A673 (cell line): ENCODE data around the gene ZBTB20. TPM values are rescaled to one million over a fixed set of nuclear protein-coding genes. Genes with fewer than 3 reads are reported as not detected.

Source experiments
- BruUV-seq: library from RNA; stranded (reverse); fragments of 400-500 nt; replicated peaks from 2 replicates; lab custom pipeline; 2021; lab: Mats Ljungman, UMichigan
- CTCF ChIA-PET: fragments of 300-600 bp; sonication (Branson Sonifier 250); formaldehyde crosslinking; loops from one replicate; lab custom pipeline; 2022; ENCODE audit warnings: antibody characterized with exemption; lab: Charles Lee
- POLR2A ChIA-PET: fragments of 300-600 bp; sonication (Branson Sonifier 250); formaldehyde crosslinking; loops from one replicate; lab custom pipeline; 2022; ENCODE audit warnings: antibody characterized with exemption; ENCODE audit not compliant: low non-redundant PET; lab: Charles Lee
- DNase-seq: peaks from one replicate; pipeline ENCODE4 v3.0.0-alpha.2; 2015; ENCODE audit warnings: low spot score
- H3K27ac ChIP-seq: fragments of 200-600 bp; sonication (generic); 2 replicates; pipeline ENCODE4 v1.5.1; 2016; ENCODE audit warnings: mixed run types, low read depth, mild to moderate bottlenecking, mixed read lengths, antibody characterized with exemption, low read length; ENCODE audit not compliant: poor library complexity, severe bottlenecking
- H3K27me3 ChIP-seq: fragments of 200-600 bp; sonication (generic); replicated peaks from 2 replicates; pipeline ENCODE4 v1.6.1; 2017; ENCODE audit warnings: mixed run types, low read depth, mild to moderate bottlenecking, mixed read lengths, antibody characterized with exemption, low read length; ENCODE audit not compliant: insufficient read depth, poor library complexity
- H3K36me3 ChIP-seq: fragments of 200-600 bp; sonication (generic); 2 replicates; pipeline ENCODE4 v1.6.1; 2016; ENCODE audit warnings: mixed run types, mild to moderate bottlenecking, mixed read lengths, antibody characterized with exemption, low read length; ENCODE audit not compliant: insufficient read depth, poor library complexity, severe bottlenecking
- H3K4me1 ChIP-seq: fragments of 200-600 bp; sonication (generic); 2 replicates; pipeline ENCODE4 v1.6.1; 2017; ENCODE audit warnings: mixed run types, mild to moderate bottlenecking, mixed read lengths, antibody characterized with exemption, low read length; ENCODE audit not compliant: insufficient read depth, poor library complexity, severe bottlenecking
- H3K4me3 ChIP-seq: fragments of 200-600 bp; sonication (generic); 2 replicates; pipeline ENCODE4 v1.5.1; 2016; ENCODE audit warnings: low read depth, mixed run types, mild to moderate bottlenecking, mixed read lengths, low read length; ENCODE audit not compliant: poor library complexity, severe bottlenecking
- H3K9me3 ChIP-seq: fragments of 200-600 bp; sonication (generic); 2 replicates; pipeline ENCODE4 v1.6.1; 2016; ENCODE audit warnings: mixed run types, low read depth, mild to moderate bottlenecking, mixed read lengths, antibody characterized with exemption, low read length; ENCODE audit not compliant: poor library complexity, severe bottlenecking
- EZH2 ChIP-seq: fragments of 200-600 bp; sonication (generic); IDR thresholded peaks from 2 replicates; pipeline ENCODE4 v1.6.1; 2017; ENCODE audit warnings: borderline replicate concordance, low read depth, mild to moderate bottlenecking, mixed read lengths, antibody characterized with exemption, low read length; ENCODE audit not compliant: poor library complexity, severe bottlenecking
- intact Hi-C: fragments of 100-400 bp; cut with micrococcal nuclease; formaldehyde crosslinking; loops from one replicate; pipeline ENCODE4 v1.10.0; 2022; ENCODE audit not compliant: unreplicated experiment
- total RNA-seq: library from RNA; stranded (reverse); gene quantifications from 2 replicates; pipeline ENCODE4 v1.2.3, GENCODE V29; 2021
- TF ChIP-seq, protein P1 (sequence below): fragments of 300-800, 200-600 bp; sonication (generic); conservative IDR thresholded peaks from 2 replicates; pipeline ENCODE4 v1.5.1; 2017; ENCODE audit warnings: low read depth, mild to moderate bottlenecking, antibody characterized with exemption, low read length, moderate library complexity, mixed read lengths

The ZBTB20 gene
- total RNA-seq, 1 experiment from 2014 or later: 13.5 TPM

GRCh38 chr3:114974387-114974786 is 172.7 kb downstream of the ZBTB20 start:
- no TSS peak for BruUV-seq
- no peaks in the 10 kb centered on the region for H3K36me3 ChIP-seq
- intact Hi-C loops: no loop called here
- H3K27ac ChIP-seq: no peak overlapping the region
- ChIA-PET CTCF (no interaction called here), POLR2A (interaction anchor here (0.7 kb wide), 1 partner anchor 41 kb away, joined by 3 read pairs; no protein-coding TSS in a partner anchor)
- H3K4me1 ChIP-seq: no peaks in the 10 kb centered on the region
- no peak overlapping the region for H3K4me3 ChIP-seq
- H3K27me3 ChIP-seq: no peaks in the 10 kb centered on the region
- TF ChIP-seq EZH2: no peak
- TF ChIP-seq, protein P1, sequence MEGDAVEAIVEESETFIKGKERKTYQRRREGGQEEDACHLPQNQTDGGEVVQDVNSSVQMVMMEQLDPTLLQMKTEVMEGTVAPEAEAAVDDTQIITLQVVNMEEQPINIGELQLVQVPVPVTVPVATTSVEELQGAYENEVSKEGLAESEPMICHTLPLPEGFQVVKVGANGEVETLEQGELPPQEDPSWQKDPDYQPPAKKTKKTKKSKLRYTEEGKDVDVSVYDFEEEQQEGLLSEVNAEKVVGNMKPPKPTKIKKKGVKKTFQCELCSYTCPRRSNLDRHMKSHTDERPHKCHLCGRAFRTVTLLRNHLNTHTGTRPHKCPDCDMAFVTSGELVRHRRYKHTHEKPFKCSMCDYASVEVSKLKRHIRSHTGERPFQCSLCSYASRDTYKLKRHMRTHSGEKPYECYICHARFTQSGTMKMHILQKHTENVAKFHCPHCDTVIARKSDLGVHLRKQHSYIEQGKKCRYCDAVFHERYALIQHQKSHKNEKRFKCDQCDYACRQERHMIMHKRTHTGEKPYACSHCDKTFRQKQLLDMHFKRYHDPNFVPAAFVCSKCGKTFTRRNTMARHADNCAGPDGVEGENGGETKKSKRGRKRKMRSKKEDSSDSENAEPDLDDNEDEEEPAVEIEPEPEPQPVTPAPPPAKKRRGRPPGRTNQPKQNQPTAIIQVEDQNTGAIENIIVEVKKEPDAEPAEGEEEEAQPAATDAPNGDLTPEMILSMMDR: no peak
- no peaks in the 10 kb centered on the region for H3K9me3 ChIP-seq
- no peak for DNase-seq

- Histone ChIP-seq H3K27me3 (no peaks in the 10 kb centered on the region), H3K4me1 (no peaks in the 10 kb centered on the region), H3K36me3 (no peaks in the 10 kb centered on the region), H3K27ac (no peak overlapping the region), H3K4me3 (no peak overlapping the region), H3K9me3 (no peaks in the 10 kb centered on the region)
- TF ChIP-seq EZH2: no peak
- TF ChIP-seq, protein P1: no peak
- no peak for DNase-seq
- BruUV-seq: no TSS peak
- intact Hi-C loops: no loop called here
- ChIA-PET POLR2A (no interaction called here), CTCF (no interaction called here)
Observed at GRCh38 chr3:114973536-114973935, 173.6 kb downstream of the ZBTB20 start.

DNA sequence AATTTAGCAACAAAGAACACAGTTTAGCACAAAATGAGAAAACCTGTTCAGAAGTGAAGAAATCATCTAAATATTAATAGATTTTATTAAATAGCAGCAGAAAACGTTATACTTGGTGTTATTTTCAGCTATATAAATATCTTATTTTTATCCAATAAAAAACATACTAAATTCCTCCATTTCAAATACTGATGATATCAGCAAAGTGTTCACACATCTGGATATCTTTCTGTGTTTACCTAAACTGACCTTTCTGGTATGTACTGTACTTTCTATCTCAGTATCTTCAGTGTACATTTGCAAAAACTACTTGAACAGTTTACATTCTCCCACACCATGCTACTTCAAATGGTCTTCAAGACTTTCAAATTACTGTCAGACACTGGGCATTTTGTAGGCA is 179.9 kb downstream of the ZBTB20 start:
- H3K36me3 ChIP-seq: no peaks in the 10 kb centered on the region
- BruUV-seq: no TSS peak
- H3K4me3 ChIP-seq: no peak overlapping the region
- no peak overlapping the region for H3K27ac ChIP-seq
- H3K27me3 ChIP-seq: no peaks in the 10 kb centered on the region
- ChIA-PET POLR2A (no interaction called here), CTCF (no interaction called here)
- DNase-seq: no peak
- H3K9me3 ChIP-seq: no peaks in the 10 kb centered on the region
- intact Hi-C loops: no loop called here
- no peaks in the 10 kb centered on the region for H3K4me1 ChIP-seq
- TF ChIP-seq EZH2: no peak
- TF ChIP-seq, protein P1: no peak
